Measurements from ENCODE around the gene CCDC47. TPM values are rescaled to one million over a fixed set of nuclear protein-coding genes. Genes with fewer than 3 reads are reported as not detected.

The CCDC47 gene
- 27.6 and 34.8 TPM in 2 replicates for total RNA-seq

GRCh38 chr17:63773272-63774140, at the start of gene CCDC47:
TSS of gene CCDC47 (minus strand) at chr17:63773597. CDS start at chr17:63766175, 7,422 bp downstream.
- peak within 1 kb of the TSS; percentile 95 for H3K4me3 ChIP-seq (ENCODE audit: low read depth, low read length)
- TF ChIP-seq CTCF (conservative IDR thresholded peaks at IDR 0.05; ENCODE audit: low read depth, low read length): no peak
- DNase-seq (ENCODE audit: low read depth): peak; percentile 94

GRCh38 chr17:63822537-63822936, 49.1 kb upstream of the CCDC47 start:
- no peak for TF ChIP-seq CTCF (conservative IDR thresholded peaks at IDR 0.05; ENCODE audit: low read depth, low read length)
- no peak overlapping the region for H3K4me3 ChIP-seq (ENCODE audit: low read depth, low read length)
- no peak for DNase-seq (ENCODE audit: low read depth)

GRCh38 chr17:63821804-63822203, 48.4 kb upstream of the CCDC47 start:
- TF ChIP-seq CTCF (conservative IDR thresholded peaks at IDR 0.05; ENCODE audit: low read depth, low read length): no peak
- DNase-seq (ENCODE audit: low read depth): no peak
- no peak overlapping the region for H3K4me3 ChIP-seq (ENCODE audit: low read depth, low read length)

- no peak for DNase-seq (ENCODE audit: low read depth)
- no peak for TF ChIP-seq CTCF (conservative IDR thresholded peaks at IDR 0.05; ENCODE audit: low read depth, low read length)
Measured at GRCh38 chr17:63820963-63821561, 47.7 kb upstream of the CCDC47 start.

GRCh38 chr17:63819585-63820537, 46.5 kb upstream of the CCDC47 start:
- H3K4me3 ChIP-seq (ENCODE audit: low read depth, low read length): no peak overlapping the region
- no peak for DNase-seq (ENCODE audit: low read depth)
- no peak for TF ChIP-seq CTCF (conservative IDR thresholded peaks at IDR 0.05; ENCODE audit: low read depth, low read length)

More at GRCh38 chr17:63820963-63821561, 47.7 kb upstream of the CCDC47 start:
- no peak overlapping the region for H3K4me3 ChIP-seq (ENCODE audit: low read depth, low read length)

GRCh38 chr17:63819131-63819530, 45.7 kb upstream of the CCDC47 start:
- no peak for DNase-seq (ENCODE audit: low read depth)
- no peak overlapping the region for H3K4me3 ChIP-seq (ENCODE audit: low read depth, low read length)
- no peak for TF ChIP-seq CTCF (conservative IDR thresholded peaks at IDR 0.05; ENCODE audit: low read depth, low read length)

All from epithelial cell of proximal tubule (primary cell).